Measurements from ENCODE around the gene CTDSPL2.
"Not testable (repeated sequence)": the region's sequence is repeated elsewhere in the genome, so short reads cannot be mapped to it uniquely, and the experiment has no call there.

The CTDSPL2 gene

GRCh38 chr15:44537735-44538240 lies 110.4 kb downstream of the CTDSPL2 start:
- peak; percentile 10 for DNase-seq (ENCODE audit: low read depth)

GRCh38 chr15:44541282-44541958 lies 114.0 kb downstream of the CTDSPL2 start:
- H3K4me3 ChIP-seq (ENCODE audit: low read length): no peak overlapping the region
- peak; percentile 46 for DNase-seq (ENCODE audit: low read depth)
- no peak for TF ChIP-seq CTCF (IDR thresholded peaks at IDR 0.05; ENCODE audit: insufficient read depth, low read depth, low read length, missing control alignments)

More at GRCh38 chr15:44537735-44538240, 110.4 kb downstream of the CTDSPL2 start:
- H3K4me3 ChIP-seq (ENCODE audit: low read length): peak overlapping the region; percentile 88
- TF ChIP-seq CTCF (IDR thresholded peaks at IDR 0.05; ENCODE audit: insufficient read depth, low read depth, low read length, missing control alignments): no peak

GRCh38 chr15:44542596-44542995 lies 115.2 kb downstream of the CTDSPL2 start:
- no peak overlapping the region for H3K4me3 ChIP-seq (ENCODE audit: low read length)
- TF ChIP-seq CTCF (IDR thresholded peaks at IDR 0.05; ENCODE audit: insufficient read depth, low read depth, low read length, missing control alignments): no peak
- DNase-seq (ENCODE audit: low read depth): no peak

GRCh38 chr15:44544745-44545144 lies 117.3 kb downstream of the CTDSPL2 start:
- not testable (repeated sequence) for H3K4me3 ChIP-seq (ENCODE audit: low read length); DNase-seq (ENCODE audit: low read depth)

GRCh38 chr15:44545913-44546802 lies 118.7 kb downstream of the CTDSPL2 start:
- peak; percentile 57 for DNase-seq (ENCODE audit: low read depth)

GRCh38 chr15:44549152-44549551 lies 121.7 kb downstream of the CTDSPL2 start:
- H3K4me3 ChIP-seq (ENCODE audit: low read length): not testable (repeated sequence)

More at GRCh38 chr15:44545913-44546802, 118.7 kb downstream of the CTDSPL2 start:
- H3K4me3 ChIP-seq (ENCODE audit: low read length): no peak overlapping the region
- peak; percentile 38 for TF ChIP-seq CTCF (IDR thresholded peaks at IDR 0.05; ENCODE audit: insufficient read depth, low read depth, low read length, missing control alignments)

GRCh38 chr15:44550256-44550655 lies 122.8 kb downstream of the CTDSPL2 start:
- TF ChIP-seq CTCF (IDR thresholded peaks at IDR 0.05; ENCODE audit: insufficient read depth, low read depth, low read length, missing control alignments): peak; percentile 30
- H3K4me3 ChIP-seq (ENCODE audit: low read length): no peak overlapping the region
- peak; percentile 42 for DNase-seq (ENCODE audit: low read depth)

More at GRCh38 chr15:44549152-44549551, 121.7 kb downstream of the CTDSPL2 start:
- not testable (repeated sequence) for DNase-seq (ENCODE audit: low read depth)

All from epithelial cell of esophagus (primary cell).